NT2/D1 (cell line): Measurements from ENCODE around the gene RABEP2.

Experiments used
- SUZ12 ChIP-seq: IDR thresholded peaks from 2 replicates; pipeline ENCODE4 v1.6.1; 2011; ENCODE audit not compliant: insufficient read length, insufficient read depth; ENCODE audit errors: extremely low read depth
- YY1 ChIP-seq: IDR thresholded peaks from 2 replicates; pipeline ENCODE4 v1.6.1; 2011; ENCODE audit not compliant: insufficient read length, insufficient read depth
- ZNF274 ChIP-seq: IDR thresholded peaks from 2 replicates; pipeline ENCODE4 v1.6.1; 2011; ENCODE audit warnings: mild to moderate bottlenecking, low read depth, low read length

- TF ChIP-seq SUZ12 (no peak), YY1 (no peak), ZNF274 (no peak)
Observed at GRCh38 chr16:28924762-28925385, at the start of gene RABEP2.
